ENCODE measurements around the gene SIGLEC1.

DNA sequence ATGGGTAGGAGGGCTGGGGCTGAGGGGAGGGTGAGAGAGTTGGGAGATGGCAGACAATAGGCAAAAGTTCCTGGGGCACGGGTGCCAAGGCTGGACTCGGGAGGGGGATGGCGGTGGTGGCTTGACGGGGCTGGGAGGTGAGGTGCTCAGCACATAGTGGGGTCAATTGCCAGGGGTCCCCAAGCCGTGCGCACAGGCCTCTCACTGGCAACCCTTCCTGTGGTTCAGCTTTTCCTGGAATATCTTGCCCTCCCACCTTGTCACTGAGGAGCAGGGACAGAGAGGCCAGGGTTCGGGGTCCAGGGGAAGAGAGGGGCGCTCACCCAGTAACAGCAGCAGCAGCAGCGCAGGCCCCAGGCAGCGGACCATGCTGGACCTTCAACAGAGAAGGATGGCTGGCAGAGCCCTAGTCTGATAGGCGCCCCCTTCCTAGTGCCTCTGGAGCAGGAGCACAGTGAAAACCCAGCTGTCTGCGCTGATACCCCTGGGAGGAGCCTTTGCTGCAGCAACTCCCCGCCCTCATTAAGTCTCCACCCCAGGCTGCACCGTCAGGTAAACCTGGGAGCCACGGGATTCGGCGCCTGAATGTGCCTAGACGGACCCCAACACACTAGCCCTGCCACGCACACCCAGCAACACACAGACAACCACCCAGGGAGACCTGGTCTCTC is 49.2 kb downstream of the SIGLEC1 start, which contains the start of gene GFRA4:
- TF ChIP-seq POLR2A (IDR thresholded peaks at IDR 0.05) (no peak), POLR2AphosphoS5 (IDR thresholded peaks at IDR 0.05) (no peak), CTCF (IDR thresholded peaks at IDR 0.05) (no peak), EP300 (IDR thresholded peaks at IDR 0.05) (no peak)
